Measurements from ENCODE around the gene TLE1.

Gene TLE1

GRCh38 chr9:81542118-81542889 lies 147.0 kb downstream of the TLE1 start:
- DNase-seq, result no peak

- DNase-seq, result no peak
These were observed 149.1 kb downstream of the TLE1 start for GRCh38 chr9:81540142-81540710.

DNA sequence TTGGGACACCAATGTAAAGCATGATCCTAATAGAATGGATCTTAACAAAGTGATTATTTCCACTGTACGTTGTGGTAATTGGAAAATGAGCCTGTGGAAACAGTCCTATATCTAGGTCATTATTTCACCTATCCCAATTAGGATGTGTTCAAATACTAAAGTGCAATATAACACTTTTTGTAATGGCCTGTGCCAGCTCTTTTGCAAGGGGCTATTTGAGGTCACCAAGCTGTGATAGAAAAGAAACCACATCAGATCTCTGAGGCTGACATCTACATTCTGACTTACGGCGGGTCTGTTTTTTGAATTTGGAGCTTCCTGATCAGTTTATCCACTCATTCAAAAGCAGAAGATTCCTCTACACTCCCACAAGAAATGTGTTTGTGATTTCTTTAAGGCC lies 150.0 kb downstream of the TLE1 start:
- no peak for DNase-seq

- DNase-seq, result no peak
These were observed 150.5 kb downstream of the TLE1 start for GRCh38 chr9:81538890-81539289.

DNA sequence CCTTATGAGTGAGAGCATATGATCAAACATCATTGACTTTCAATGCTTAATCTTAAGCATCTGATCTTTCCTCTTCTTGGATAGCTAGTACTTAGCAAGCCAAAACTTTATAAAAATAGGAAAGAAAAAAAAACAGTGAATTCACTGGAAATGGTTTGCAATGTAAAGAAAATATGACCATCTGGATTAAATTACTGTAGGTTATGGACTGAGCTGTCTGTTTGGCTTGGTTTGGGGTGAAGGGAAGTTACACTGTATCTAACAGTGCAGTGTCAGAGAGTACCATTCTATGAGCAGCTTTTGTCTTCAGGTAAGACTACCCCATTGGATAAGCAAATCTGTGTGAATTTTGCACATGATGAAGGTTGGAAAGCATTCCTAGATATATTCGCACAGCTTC lies 151.4 kb downstream of the TLE1 start:
- no peak for DNase-seq

DNA sequence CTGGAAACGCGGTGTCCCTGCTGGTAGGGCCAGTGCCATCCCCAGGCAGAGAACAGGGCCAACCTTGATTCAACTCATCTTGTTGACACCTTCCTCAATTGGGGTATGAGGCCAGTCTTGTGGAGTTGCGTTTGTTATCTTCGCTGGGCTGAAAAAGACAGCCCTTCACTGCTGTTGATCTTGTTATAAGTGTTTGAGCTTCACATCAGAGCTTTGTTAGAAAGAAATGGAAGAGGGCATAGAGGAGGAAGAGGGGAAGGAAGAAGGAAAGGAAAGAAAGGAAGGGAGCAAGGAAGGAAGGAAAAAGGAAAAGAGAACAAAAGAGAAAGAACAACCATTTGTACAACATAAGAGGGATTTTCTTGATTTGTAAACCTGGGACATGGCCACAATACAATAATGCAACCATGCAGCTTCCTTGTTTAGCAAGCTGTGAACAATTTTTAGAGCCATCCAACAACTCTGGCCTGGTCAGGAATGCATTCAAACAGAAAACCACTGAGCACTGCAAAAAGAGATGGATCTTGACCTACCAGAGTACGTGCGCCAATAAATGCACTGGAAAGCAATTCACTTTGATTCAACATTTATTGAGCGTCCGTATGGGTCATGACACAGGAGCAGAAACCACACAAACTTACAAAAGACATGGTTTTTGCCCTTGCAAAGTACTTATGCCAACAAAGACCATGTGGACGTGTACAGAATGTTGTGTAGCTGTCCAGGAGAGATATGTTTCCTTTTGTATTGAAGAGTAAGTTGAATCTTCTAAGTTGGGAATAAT lies 152.9 kb downstream of the TLE1 start:
- no peak for DNase-seq

- DNase-seq, result no peak
These were observed 153.7 kb downstream of the TLE1 start for GRCh38 chr9:81535542-81536241.

DNA sequence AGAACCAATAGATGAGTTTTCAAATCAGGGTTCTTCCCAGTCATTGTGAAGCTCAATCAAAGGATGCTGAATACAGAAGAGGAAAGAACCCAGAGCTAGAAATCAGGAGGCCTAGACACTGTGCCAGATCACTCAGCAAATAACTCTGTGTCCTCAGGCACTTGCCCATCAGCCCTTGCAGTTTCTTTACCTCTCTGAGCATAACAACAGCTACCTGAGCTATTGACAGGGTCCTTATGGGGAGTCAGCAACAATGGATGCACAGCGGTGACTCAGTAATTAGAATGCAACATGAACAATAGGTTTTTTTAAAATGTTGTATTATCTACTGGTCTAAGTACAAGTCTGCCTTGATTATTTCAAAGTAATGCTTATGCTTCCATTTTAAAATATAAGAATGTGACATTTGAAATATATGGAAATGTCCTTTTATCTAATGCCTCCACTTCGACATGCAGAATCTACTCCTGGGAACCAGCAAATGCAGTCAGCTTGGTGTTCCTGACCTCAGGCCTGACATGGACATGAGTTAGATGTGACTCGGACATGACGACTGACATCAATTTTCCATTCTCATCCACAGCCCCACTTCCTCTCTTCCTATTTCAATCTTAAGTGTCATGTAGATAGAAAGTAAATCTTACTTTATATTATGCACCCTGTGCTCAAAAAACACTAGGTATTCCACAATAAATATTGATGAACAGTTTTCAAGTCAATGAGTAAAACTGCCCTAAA lies 155.0 kb downstream of the TLE1 start:
- no peak for DNase-seq
